Sigmoid colon (tissue), 4 donors: ENCODE results near the gene NRP2.

Source experiments
- POLR2A ChIP-seq, 2 donors: fragments of 450-650 bp; IDR thresholded peaks; one replicate each; pipeline ENCODE4 v1.6.1; 2016; ENCODE audit warnings: antibody characterized with exemption in 2 of 2, mild to moderate bottlenecking in 2 of 2, moderate library complexity in 2 of 2
- POLR2AphosphoS5 ChIP-seq, 4 donors: sonication (generic); formaldehyde crosslinking; IDR thresholded peaks; one replicate each; pipeline ENCODE4 v1.6.1; 2017; ENCODE audit warnings: antibody characterized with exemption in 4 of 4
- TF ChIP-seq, protein P1 (sequence below), 4 experiments: fragments of 450-650 bp in 3 of 4; fragments of 200-600 bp in 1 of 4; IDR thresholded peaks; one replicate each; pipeline ENCODE4 v1.5.1; 2016 to 2019; ENCODE audit warnings: antibody characterized with exemption in 4 of 4, mild to moderate bottlenecking in 3 of 4, moderate library complexity in 2 of 4

DNA sequence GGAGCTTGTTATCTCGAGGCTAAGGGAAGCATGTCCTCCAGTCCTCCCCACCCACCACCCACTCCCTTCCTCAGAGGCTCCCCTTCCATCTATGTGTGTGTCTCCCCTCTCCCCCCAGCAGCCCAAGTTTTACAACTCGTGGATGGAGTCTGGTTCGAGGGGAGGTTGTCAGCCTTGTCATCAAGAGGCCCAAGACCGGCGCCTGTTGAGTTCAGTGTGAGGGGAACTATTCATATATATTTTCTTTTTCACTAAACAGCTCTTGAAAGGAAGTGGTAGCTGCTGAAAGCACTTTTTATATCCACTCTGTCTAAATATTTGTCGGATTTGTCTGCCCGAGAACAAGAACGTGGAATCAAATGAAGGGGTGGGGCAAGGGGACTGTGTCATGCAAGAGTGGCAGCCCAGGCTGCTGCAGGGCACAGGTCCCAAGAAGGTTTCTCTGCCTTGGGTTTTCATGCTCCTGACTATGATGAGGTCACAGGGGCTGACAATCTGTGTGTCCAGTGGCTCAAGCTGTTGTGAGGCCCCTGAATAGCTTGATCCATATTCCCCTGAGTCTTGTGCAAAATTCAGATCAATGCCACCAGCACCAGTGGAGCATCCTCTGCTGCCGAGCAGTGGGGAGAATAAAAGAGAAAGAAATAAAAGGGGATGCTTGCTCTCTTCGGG is 35.0 kb downstream of the NRP2 start:
- TF ChIP-seq, protein P1, sequence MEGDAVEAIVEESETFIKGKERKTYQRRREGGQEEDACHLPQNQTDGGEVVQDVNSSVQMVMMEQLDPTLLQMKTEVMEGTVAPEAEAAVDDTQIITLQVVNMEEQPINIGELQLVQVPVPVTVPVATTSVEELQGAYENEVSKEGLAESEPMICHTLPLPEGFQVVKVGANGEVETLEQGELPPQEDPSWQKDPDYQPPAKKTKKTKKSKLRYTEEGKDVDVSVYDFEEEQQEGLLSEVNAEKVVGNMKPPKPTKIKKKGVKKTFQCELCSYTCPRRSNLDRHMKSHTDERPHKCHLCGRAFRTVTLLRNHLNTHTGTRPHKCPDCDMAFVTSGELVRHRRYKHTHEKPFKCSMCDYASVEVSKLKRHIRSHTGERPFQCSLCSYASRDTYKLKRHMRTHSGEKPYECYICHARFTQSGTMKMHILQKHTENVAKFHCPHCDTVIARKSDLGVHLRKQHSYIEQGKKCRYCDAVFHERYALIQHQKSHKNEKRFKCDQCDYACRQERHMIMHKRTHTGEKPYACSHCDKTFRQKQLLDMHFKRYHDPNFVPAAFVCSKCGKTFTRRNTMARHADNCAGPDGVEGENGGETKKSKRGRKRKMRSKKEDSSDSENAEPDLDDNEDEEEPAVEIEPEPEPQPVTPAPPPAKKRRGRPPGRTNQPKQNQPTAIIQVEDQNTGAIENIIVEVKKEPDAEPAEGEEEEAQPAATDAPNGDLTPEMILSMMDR (IDR thresholded peaks at IDR 0.05): no peak
- TF ChIP-seq POLR2A (IDR thresholded peaks at IDR 0.05): no peak
- TF ChIP-seq POLR2AphosphoS5 (IDR thresholded peaks at IDR 0.05): no peak
